ENCODE measurements around the gene HECTD4.
"Not testable (repeated sequence)": the region's sequence is repeated elsewhere in the genome, so short reads cannot be mapped to it uniquely, and the experiment has no call there.

The HECTD4 gene

DNA sequence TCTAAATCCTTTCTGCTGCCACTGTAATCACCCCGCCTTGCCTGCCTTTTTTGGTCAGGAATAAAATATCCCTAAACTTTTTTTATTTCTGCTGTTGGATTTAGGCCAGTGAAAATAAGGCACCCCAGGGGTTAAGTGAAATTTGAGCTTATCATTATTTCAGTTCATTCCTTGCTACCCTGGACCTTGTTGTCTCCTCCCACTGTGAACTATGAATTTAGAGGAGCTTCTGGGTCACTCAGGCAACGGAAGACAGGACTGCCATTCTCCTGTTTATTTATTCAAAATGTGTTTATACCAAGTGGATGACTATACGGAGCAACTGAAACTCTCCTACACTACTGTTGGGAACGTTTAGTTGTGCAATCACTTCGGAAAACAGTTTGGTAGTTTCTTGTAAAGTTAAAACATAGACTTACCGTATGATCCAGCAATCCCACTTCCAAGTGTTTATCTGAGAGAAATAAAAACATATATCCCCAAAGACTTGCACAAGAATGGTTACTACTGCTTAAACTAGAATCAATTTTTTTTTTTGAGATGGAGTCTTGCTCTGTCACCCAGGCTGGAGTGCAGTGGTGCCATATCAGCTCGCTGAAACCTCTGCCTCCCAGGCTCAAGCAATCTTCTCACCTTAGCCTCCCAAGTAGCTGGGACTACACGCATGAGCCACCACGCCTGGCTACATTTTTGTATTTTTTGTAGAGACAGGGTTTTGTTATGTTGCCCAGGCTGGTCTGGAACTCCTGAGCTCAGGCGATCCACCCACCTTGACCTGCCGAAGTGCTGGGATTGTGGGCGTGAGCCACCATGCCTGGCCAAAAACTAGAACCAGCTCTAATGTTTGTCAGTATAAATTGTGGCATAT is 259.2 kb downstream of the HECTD4 start:
- in situ Hi-C loops (cut with HindIII; ENCODE audit: low pct_unique_long_range_greater_than_20kb, low sequenced_read_pairs) = no loop called here
- DNase-seq (ENCODE audit: low read depth in 1 of 2, low spot score in 1 of 2) = no peak
- TF ChIP-seq JUND (IDR thresholded peaks at IDR 0.05; ENCODE audit: low read depth) = no peak

DNA sequence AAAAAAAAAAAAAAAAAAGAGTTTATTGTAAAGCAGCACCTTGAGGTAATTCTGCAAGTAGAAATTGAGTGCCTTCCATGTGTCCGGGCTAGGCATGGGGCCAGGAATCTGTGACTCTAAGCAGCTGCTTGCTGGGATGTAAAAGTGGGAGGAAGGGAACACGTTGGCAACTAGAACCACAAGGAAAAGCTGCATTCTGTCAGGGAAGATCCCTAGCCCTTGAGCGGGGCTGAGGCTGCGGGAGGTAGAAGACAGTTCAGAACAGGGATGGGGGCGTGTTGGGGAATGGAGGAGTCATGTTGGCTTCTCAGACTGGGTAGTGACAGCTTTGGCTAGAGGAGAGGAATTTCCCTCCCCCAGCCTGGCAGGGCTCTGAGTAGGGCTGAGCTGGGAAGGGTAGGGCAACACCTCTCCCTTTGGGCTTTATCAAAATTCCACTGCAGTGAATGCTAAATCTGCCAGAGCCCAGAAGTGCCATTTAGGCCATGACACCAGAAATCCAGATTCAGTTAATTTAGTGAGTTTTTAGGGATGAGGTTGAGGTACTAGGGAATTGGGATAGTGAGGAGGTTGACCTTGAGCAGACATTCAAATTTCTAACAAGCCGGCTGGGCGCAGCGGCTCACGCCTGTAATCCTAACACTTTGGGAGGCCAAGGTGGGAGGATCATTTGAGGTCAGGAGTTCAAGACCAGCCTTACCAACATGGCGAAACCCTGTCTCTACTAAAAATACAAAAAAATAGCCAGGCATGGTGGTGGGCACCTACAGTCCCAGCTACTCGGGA is 260.3 kb downstream of the HECTD4 start:
- DNase-seq (ENCODE audit: low read depth in 1 of 2, low spot score in 1 of 2) = no peak
- in situ Hi-C loops (cut with HindIII; ENCODE audit: low pct_unique_long_range_greater_than_20kb, low sequenced_read_pairs) = no loop called here
- TF ChIP-seq JUND (IDR thresholded peaks at IDR 0.05; ENCODE audit: low read depth) = no peak

DNA sequence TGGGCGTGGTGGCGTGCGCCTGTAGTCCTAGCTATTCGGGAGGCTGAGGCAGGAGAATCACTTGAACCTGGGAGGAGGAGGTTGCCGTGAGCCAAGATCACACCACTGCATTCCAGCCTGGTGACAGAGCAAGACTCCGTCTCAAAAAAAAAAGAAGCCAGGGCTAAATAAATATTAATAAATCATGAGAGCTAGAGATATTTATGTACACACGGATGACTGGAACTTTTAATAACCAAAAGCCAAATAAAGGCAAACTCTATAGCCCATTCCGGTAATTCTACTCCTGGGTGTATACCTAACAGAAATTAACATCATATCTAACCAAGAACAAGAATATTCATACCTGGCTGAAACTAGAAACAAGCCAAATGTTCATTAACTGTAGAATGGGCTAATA is 264.5 kb downstream of the HECTD4 start:
- in situ Hi-C loops (cut with HindIII; ENCODE audit: low pct_unique_long_range_greater_than_20kb, low sequenced_read_pairs) = no loop called here
- no peak for DNase-seq (ENCODE audit: low read depth in 1 of 2, low spot score in 1 of 2)
- no peak for TF ChIP-seq JUND (IDR thresholded peaks at IDR 0.05; ENCODE audit: low read depth)

DNA sequence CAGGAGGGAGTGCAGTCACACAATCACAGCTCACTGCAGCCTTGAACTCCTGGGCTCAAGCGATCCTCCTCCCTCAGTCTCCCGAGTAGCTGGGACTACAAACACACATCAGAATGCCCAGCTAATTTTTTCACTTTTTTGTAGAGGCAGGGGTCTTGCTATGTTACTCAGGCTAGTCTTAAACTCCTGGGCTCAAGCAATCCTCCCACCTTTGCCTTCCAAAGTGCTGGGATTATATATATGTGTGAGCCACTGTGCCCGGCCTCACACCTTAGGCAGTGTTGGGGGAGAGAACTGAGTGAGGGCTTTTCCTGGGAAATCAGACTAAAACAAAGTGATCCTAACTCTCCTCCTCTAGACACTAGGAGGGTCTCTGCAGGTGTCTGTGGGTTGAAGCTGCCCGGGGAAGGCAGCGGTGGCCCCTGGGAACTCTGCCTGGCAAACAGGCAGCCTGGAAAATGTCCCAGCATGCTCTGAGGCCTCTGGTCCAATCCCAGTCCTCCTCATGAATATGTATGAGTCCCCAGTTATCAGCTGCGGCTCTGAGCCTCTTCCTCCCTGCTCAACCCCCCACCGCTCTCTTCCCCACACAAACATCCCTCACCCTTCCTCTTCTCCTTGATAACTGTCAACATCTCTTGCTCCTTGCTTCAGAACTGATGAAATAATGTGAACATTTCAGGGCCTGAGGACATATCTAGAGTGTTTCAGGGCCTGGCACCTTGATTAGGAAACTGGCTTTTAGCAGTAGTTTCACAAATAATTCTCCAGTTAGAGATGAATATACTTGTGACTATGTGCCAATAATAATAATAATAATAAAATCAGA is 265.8 kb downstream of the HECTD4 start:
- DNase-seq (ENCODE audit: low read depth in 1 of 2, low spot score in 1 of 2) = no peak
- no peak for TF ChIP-seq JUND (IDR thresholded peaks at IDR 0.05; ENCODE audit: low read depth)
- in situ Hi-C loops (cut with HindIII; ENCODE audit: low pct_unique_long_range_greater_than_20kb, low sequenced_read_pairs) = no loop called here

DNA sequence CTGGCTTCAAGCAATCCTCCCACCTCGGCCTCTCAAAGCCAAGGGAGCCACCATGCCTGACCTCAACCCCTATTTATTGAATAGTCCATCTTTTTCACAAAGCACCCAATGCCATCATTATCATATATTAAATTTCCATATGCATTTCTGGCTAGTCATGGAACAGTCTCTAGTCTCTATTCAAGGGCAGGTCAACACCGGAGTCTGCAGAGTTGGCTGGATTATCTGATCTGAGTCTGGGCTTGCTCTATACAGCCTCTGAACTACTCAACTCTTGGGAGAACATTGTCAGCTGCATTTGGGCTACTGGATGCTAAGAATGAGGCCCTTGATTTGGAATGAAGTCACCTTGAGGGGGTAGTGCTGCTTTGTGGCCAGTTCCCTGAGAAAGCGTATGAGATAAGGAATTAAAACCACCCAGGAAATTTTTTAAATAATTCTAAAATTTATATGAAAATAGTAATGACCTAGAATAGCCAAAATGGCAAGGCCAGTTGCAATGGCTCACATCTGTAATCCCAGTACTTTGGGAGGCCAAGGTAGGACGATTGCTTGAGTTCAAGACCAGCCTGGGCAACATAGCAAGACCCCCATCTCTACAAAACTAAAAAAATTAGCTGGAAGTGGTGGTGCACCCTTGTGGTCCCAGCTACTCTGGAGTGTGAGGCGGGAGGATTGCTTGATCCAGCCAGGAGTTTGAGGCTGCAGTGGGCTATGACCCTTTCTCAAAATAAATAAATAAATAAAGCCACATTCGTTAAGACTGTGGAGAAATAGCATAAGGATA is 266.8 kb downstream of the HECTD4 start:
- no peak for DNase-seq (ENCODE audit: low read depth in 1 of 2, low spot score in 1 of 2)
- no peak for TF ChIP-seq JUND (IDR thresholded peaks at IDR 0.05; ENCODE audit: low read depth)
- in situ Hi-C loops (cut with HindIII; ENCODE audit: low pct_unique_long_range_greater_than_20kb, low sequenced_read_pairs) = no loop called here

DNA sequence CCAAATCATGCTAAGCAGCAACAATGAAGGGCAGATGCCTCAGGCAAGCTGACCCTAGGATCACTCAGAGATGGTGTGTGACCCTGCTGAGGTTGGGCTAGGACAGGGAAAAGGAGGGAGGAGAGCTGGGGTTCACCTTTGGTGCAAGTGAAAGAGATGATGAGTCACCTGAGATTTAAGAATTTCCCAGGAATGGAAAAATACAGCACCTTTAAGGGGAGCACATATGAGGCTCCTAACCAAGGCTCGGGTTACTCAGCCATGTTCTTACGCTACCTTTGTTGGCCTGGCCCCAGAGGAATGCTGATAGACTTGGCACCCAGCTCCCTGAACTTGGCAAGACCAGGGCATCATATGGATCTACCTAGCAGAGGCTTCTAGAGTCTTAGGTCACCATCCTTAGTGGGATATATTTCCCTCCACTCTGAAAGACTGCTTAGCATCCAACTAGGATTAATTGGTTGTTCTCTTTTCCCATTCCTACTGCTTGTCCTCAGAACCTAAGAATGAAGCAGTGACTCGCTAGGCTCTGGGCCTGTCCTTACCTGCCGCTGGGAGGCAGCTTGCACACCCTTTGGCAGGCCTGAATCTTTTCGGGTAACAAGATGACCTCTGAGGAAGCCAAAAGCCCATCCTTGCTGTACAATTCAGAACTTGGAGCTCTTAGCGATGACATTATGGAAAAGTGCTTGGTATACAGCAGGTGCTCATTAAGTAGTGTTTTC is 269.7 kb downstream of the HECTD4 start:
- in situ Hi-C loops (cut with HindIII; ENCODE audit: low pct_unique_long_range_greater_than_20kb, low sequenced_read_pairs) = no loop called here
- peak in 1 of 2 experiments; percentile 82 for DNase-seq (ENCODE audit: low read depth in 1 of 2, low spot score in 1 of 2)
- TF ChIP-seq JUND (IDR thresholded peaks at IDR 0.05; ENCODE audit: low read depth) = no peak

DNA sequence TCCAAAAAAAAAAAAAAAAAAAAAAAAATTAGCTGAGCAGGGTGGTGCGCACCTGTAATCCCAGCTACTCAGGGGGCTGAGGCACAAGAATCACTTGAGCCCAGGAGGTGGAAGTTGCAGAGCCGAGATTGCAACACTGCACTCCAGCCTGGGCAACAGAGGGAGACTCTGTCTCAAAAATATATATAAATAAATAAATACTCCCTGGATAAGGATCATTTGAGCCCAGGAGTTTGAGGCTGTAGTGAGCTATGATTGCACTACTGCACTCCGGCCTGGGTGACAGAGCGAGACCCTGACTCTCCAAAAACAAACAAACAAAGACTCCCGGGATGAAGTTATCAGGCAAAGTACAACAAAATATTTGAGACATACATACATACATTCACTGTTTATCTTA is 270.3 kb downstream of the HECTD4 start:
- no peak for TF ChIP-seq JUND (IDR thresholded peaks at IDR 0.05; ENCODE audit: low read depth)
- DNase-seq (ENCODE audit: low read depth in 1 of 2, low spot score in 1 of 2) = peak in 1 of 2 experiments; percentile 54
- in situ Hi-C loops (cut with HindIII; ENCODE audit: low pct_unique_long_range_greater_than_20kb, low sequenced_read_pairs) = no loop called here

DNA sequence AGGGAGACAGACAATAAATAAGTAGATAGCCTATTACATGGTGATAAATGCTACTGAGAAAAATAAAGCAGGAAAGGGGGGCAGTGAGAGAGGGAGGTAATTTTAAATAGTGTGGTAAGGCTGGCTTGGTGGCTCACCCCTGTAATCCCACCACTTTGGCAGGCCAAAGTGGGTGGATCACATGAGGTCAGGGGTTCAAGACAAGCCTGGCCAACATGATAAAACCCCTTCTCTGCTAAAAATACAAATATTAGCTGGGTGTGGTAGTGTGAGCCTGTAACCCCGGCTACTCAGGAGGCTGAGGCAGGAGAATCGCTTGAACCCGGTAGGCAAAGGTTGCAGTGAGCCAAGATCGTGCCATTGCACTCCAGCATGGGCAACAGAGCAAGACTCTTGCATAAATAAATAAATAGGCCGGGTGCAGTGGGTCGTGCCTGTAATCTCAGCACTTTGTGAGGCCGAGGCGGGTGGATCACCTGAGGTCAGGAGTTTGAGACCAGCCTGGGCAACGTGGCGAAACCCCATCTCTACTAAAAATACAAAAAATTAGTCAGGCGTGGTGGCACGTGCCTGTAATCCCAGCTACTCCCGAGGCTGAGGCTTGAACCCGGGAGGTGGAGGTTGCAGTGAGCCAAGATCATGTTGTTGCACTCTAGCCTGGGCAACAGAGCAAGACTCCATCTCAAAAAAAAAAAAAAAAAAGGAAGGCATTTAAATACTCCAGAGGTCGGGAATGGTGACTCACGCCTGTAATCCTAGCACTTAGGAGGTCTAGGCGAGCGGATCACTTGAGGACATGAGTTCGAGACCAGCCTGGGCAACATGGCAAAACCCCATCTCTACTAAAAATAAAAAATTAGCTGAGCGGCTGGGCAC is 271.2 kb downstream of the HECTD4 start:
- in situ Hi-C loops (cut with HindIII; ENCODE audit: low pct_unique_long_range_greater_than_20kb, low sequenced_read_pairs); DNase-seq (ENCODE audit: low read depth in 1 of 2, low spot score in 1 of 2): not testable (repeated sequence)

Data from T47D (cell line).